ENCODE measurements around the gene KRT12.

Gene KRT12

GRCh38 chr17:40866838-40867237 is at the start of gene KRT12:
TSS of gene KRT12 (minus strand) at chr17:40867223. CDS start at chr17:40867186, 37 bp downstream.
- no peak for DNase-seq

- DNase-seq: no peak
Observed at GRCh38 chr17:40916366-40916765, 49.3 kb upstream of the KRT12 start.

- DNase-seq: no peak
Observed at GRCh38 chr17:40915721-40916256, 48.8 kb upstream of the KRT12 start.

GRCh38 chr17:40915199-40915661 is 48.2 kb upstream of the KRT12 start:
- DNase-seq: no peak

GRCh38 chr17:40914075-40914855 is 47.2 kb upstream of the KRT12 start:
- no peak for DNase-seq

- DNase-seq: no peak
Observed at GRCh38 chr17:40912486-40913210, 45.6 kb upstream of the KRT12 start.

GRCh38 chr17:40910441-40910841 is 43.4 kb upstream of the KRT12 start:
- DNase-seq: no peak

GRCh38 chr17:40909755-40910154 is 42.7 kb upstream of the KRT12 start:
- no peak for DNase-seq

GRCh38 chr17:40909351-40909750 is 42.3 kb upstream of the KRT12 start:
- peak; percentile 65 to 78 for DNase-seq

- DNase-seq: no peak
Observed at GRCh38 chr17:40906613-40907012, 39.6 kb upstream of the KRT12 start.

GRCh38 chr17:40905370-40905769 is 38.3 kb upstream of the KRT12 start:
- DNase-seq: no peak

GRCh38 chr17:40903129-40903847 is 36.3 kb upstream of the KRT12 start:
- peak in 1 of 2 experiments; percentile 8 for DNase-seq

- no peak for DNase-seq
Observed at GRCh38 chr17:40902498-40902897, 35.5 kb upstream of the KRT12 start.

- no peak for DNase-seq
Observed at GRCh38 chr17:40901981-40902474, 35.0 kb upstream of the KRT12 start.

GRCh38 chr17:40900809-40901356 is 33.9 kb upstream of the KRT12 start:
- DNase-seq: no peak

- no peak for DNase-seq
Observed at GRCh38 chr17:40896916-40897455, 30.0 kb upstream of the KRT12 start.

- DNase-seq: no peak
Observed at GRCh38 chr17:40895106-40895730, 28.2 kb upstream of the KRT12 start.

GRCh38 chr17:40888196-40888720 is 21.2 kb upstream of the KRT12 start:
- DNase-seq: no peak

GRCh38 chr17:40886090-40886489 is 19.1 kb upstream of the KRT12 start:
- no peak for DNase-seq

GRCh38 chr17:40884708-40885512 is 17.9 kb upstream of the KRT12 start, which contains the start of gene KRT20:
TSS of gene KRT20 (minus strand) at chr17:40885242. CDS start at chr17:40885185, 57 bp downstream.
- DNase-seq: no peak
